Measurements from ENCODE around the gene FAF1.

Gene FAF1

GRCh38 chr1:50418600-50419109 is 541.4 kb downstream of the FAF1 start:
- TF ChIP-seq CTCF (IDR thresholded peaks at IDR 0.05; ENCODE audit: control insufficient read depth, insufficient read depth, low read depth, low read length, missing control alignments) = no peak
- no peak overlapping the region; the same call in 1 of the 2 replicates for H3K4me3 ChIP-seq (ENCODE audit: control insufficient read depth, low read depth, low read length)
- no peak for DNase-seq (ENCODE audit: low read depth)

GRCh38 chr1:50417946-50418599 is 542.0 kb downstream of the FAF1 start:
- TF ChIP-seq CTCF (IDR thresholded peaks at IDR 0.05; ENCODE audit: control insufficient read depth, insufficient read depth, low read depth, low read length, missing control alignments) = no peak
- DNase-seq (ENCODE audit: low read depth) = no peak
- H3K4me3 ChIP-seq (ENCODE audit: control insufficient read depth, low read depth, low read length) = no peak overlapping the region

GRCh38 chr1:50417507-50417906 is 542.6 kb downstream of the FAF1 start:
- TF ChIP-seq CTCF (IDR thresholded peaks at IDR 0.05; ENCODE audit: control insufficient read depth, insufficient read depth, low read depth, low read length, missing control alignments) = no peak
- no peak for DNase-seq (ENCODE audit: low read depth)
- H3K4me3 ChIP-seq (ENCODE audit: control insufficient read depth, low read depth, low read length) = no peak overlapping the region

- TF ChIP-seq CTCF (IDR thresholded peaks at IDR 0.05; ENCODE audit: control insufficient read depth, insufficient read depth, low read depth, low read length, missing control alignments) = no peak
- no peak for DNase-seq (ENCODE audit: low read depth)
- H3K4me3 ChIP-seq (ENCODE audit: control insufficient read depth, low read depth, low read length) = no peak overlapping the region
Measured at GRCh38 chr1:50416553-50417453, 543.3 kb downstream of the FAF1 start.

GRCh38 chr1:50416150-50416527 is 543.9 kb downstream of the FAF1 start:
- DNase-seq (ENCODE audit: low read depth) = no peak
- H3K4me3 ChIP-seq (ENCODE audit: control insufficient read depth, low read depth, low read length) = no peak overlapping the region
- TF ChIP-seq CTCF (IDR thresholded peaks at IDR 0.05; ENCODE audit: control insufficient read depth, insufficient read depth, low read depth, low read length, missing control alignments) = no peak

- no peak overlapping the region for H3K4me3 ChIP-seq (ENCODE audit: control insufficient read depth, low read depth, low read length)
- no peak for DNase-seq (ENCODE audit: low read depth)
Measured at GRCh38 chr1:50415235-50416149, 544.6 kb downstream of the FAF1 start.

More at GRCh38 chr1:50415235-50416149, 544.6 kb downstream of the FAF1 start:
- TF ChIP-seq CTCF (IDR thresholded peaks at IDR 0.05; ENCODE audit: control insufficient read depth, insufficient read depth, low read depth, low read length, missing control alignments) = no peak

All from AG09309 (cell line).